WTC11 (cell line): Measurements from ENCODE around the gene SH2B3.

Experiments
- AFF4 ChIP-seq: sonication (generic); formaldehyde crosslinking; IDR thresholded peaks from 2 replicates; pipeline ENCODE4 v1.8.1; 2023; ENCODE audit warnings: mild to moderate bottlenecking, missing genetic modification reagents, borderline replicate concordance
- CTCF ChIP-seq: fragments of 200-600 bp; IDR thresholded peaks from 2 replicates; pipeline ENCODE4 v1.8.0; 2022; ENCODE audit warnings: antibody characterized with exemption
- E2F5 ChIP-seq: sonication (generic); formaldehyde crosslinking; IDR thresholded peaks from 2 replicates; pipeline ENCODE4 v1.8.1; 2022; ENCODE audit warnings: mild to moderate bottlenecking, moderate library complexity, missing genetic modification reagents
- FOXJ3 ChIP-seq: sonication (generic); formaldehyde crosslinking; IDR thresholded peaks from 2 replicates; pipeline ENCODE4 v1.9.0; 2021; ENCODE audit warnings: missing genetic modification reagents, mild to moderate bottlenecking, borderline replicate concordance
- GABPB1 ChIP-seq: sonication (generic); formaldehyde crosslinking; IDR thresholded peaks from 2 replicates; pipeline ENCODE4 v1.8.1; 2023; ENCODE audit warnings: mild to moderate bottlenecking, missing genetic modification reagents
- NR2C2 ChIP-seq: sonication (generic); formaldehyde crosslinking; IDR thresholded peaks from 2 replicates; pipeline ENCODE4 v1.8.0; 2022; ENCODE audit warnings: mild to moderate bottlenecking, missing genetic modification reagents
- TCF7 ChIP-seq: sonication (generic); formaldehyde crosslinking; IDR thresholded peaks from 2 replicates; pipeline ENCODE4 v1.8.0; 2022; ENCODE audit warnings: mild to moderate bottlenecking, low read depth, missing genetic modification reagents, moderate library complexity
- USF2 ChIP-seq: sonication (generic); formaldehyde crosslinking; IDR thresholded peaks from 2 replicates; pipeline ENCODE4 v1.8.1; 2023; ENCODE audit warnings: mild to moderate bottlenecking, missing genetic modification reagents, moderate library complexity
- ZBTB21 ChIP-seq: sonication (generic); formaldehyde crosslinking; IDR thresholded peaks from 2 replicates; pipeline ENCODE4 v1.8.1; 2023; ENCODE audit warnings: mild to moderate bottlenecking, missing genetic modification reagents, borderline replicate concordance
- ZNF232 ChIP-seq: sonication (generic); formaldehyde crosslinking; IDR thresholded peaks from 2 replicates; pipeline ENCODE4 v1.8.0; 2022; ENCODE audit warnings: mild to moderate bottlenecking, missing genetic modification reagents

GRCh38 chr12:111430433-111431353 is 25.0 kb downstream of the SH2B3 start:
- no peak for TF ChIP-seq AFF4 (CRISPR knock-in tag)
- TF ChIP-seq CTCF: no peak
- TF ChIP-seq USF2 (CRISPR knock-in tag): no peak
- no peak for TF ChIP-seq TCF7 (CRISPR knock-in tag)
- no peak for TF ChIP-seq E2F5 (CRISPR knock-in tag)
- no peak for TF ChIP-seq FOXJ3 (CRISPR knock-in tag)
- no peak for TF ChIP-seq NR2C2 (CRISPR knock-in tag)
- no peak for TF ChIP-seq ZBTB21 (CRISPR knock-in tag)
- no peak for TF ChIP-seq ZNF232 (CRISPR knock-in tag)
- TF ChIP-seq GABPB1 (CRISPR knock-in tag): no peak
